Stimulated activated CD4-positive, alpha-beta T cell treated with anti-CD3 and anti-CD28 coated beads, Interleukin-1b, Interleukin-23, amount 100 ng/mL, for 24 hours (primary cell): ENCODE measurements around the gene SOX6.
"Not testable (repeated sequence)": the region's sequence is repeated elsewhere in the genome, so short reads cannot be mapped to it uniquely, and the experiment has no call there.

Experiments
- DNase-seq, 4 experiments: peaks; one replicate each; pipeline ENCODE4 v3.0.0-alpha.2; 2020; ENCODE audit warnings: low read depth in 4 of 4, low spot score in 1 of 4

The SOX6 gene

GRCh38 chr11:16154715-16155396 is 201.5 kb downstream of the SOX6 start:
- DNase-seq = no peak

- DNase-seq = no peak
Measured at GRCh38 chr11:16153951-16154350, 202.4 kb downstream of the SOX6 start.

- DNase-seq = no peak
Measured at GRCh38 chr11:16151138-16151537, 205.2 kb downstream of the SOX6 start.

GRCh38 chr11:16149476-16149875 is 206.9 kb downstream of the SOX6 start:
- no peak for DNase-seq

GRCh38 chr11:16148301-16148931 is 207.9 kb downstream of the SOX6 start:
- no peak for DNase-seq

GRCh38 chr11:16146980-16147379 is 209.4 kb downstream of the SOX6 start:
- DNase-seq = not testable (repeated sequence)

GRCh38 chr11:16141614-16142013 is 214.7 kb downstream of the SOX6 start:
- not testable (repeated sequence) for DNase-seq

- DNase-seq = not testable (repeated sequence)
Measured at GRCh38 chr11:16141162-16141561, 215.2 kb downstream of the SOX6 start.

- no peak for DNase-seq
Measured at GRCh38 chr11:16136792-16137390, 219.5 kb downstream of the SOX6 start.

- no peak for DNase-seq
Measured at GRCh38 chr11:16133867-16134266, 222.5 kb downstream of the SOX6 start.

GRCh38 chr11:16127732-16128131 is 228.6 kb downstream of the SOX6 start:
- DNase-seq = no peak

- DNase-seq = no peak
Measured at GRCh38 chr11:16126362-16126761, 230.0 kb downstream of the SOX6 start.

- no peak for DNase-seq
Measured at GRCh38 chr11:16125796-16126195, 230.6 kb downstream of the SOX6 start.

- no peak for DNase-seq
Measured at GRCh38 chr11:16124390-16124789, 232.0 kb downstream of the SOX6 start.

GRCh38 chr11:16121853-16122252 is 234.5 kb downstream of the SOX6 start:
- no peak for DNase-seq

GRCh38 chr11:16120008-16120407 is 236.3 kb downstream of the SOX6 start:
- no peak for DNase-seq

GRCh38 chr11:16117989-16118756 is 238.2 kb downstream of the SOX6 start:
- DNase-seq = no peak

GRCh38 chr11:16114978-16115871 is 241.1 kb downstream of the SOX6 start:
- DNase-seq = no peak

GRCh38 chr11:16114431-16114830 is 241.9 kb downstream of the SOX6 start:
- no peak for DNase-seq

GRCh38 chr11:16111690-16112089 is 244.7 kb downstream of the SOX6 start:
- DNase-seq = no peak

GRCh38 chr11:16110886-16111285 is 245.5 kb downstream of the SOX6 start:
- no peak for DNase-seq
